Endodermal cell (in vitro differentiated cells): Measurements from ENCODE around the gene P2RX2. TPM values are rescaled to one million over a fixed set of nuclear protein-coding genes. Genes with fewer than 3 reads are reported as not detected.

Source experiments
- DNase-seq: peaks from one replicate; pipeline ENCODE4 v3.0.0-alpha.2; 2017
- H3K27ac ChIP-seq: 2 replicates; pipeline ENCODE4 v1.5.1; 2013; ENCODE audit warnings: mild to moderate bottlenecking, low read depth, low read length, moderate library complexity
- H3K27me3 ChIP-seq: 2 replicates; pipeline ENCODE4 v1.6.1; 2013; ENCODE audit warnings: mild to moderate bottlenecking, low read length, moderate library complexity; ENCODE audit not compliant: insufficient read depth, control insufficient read depth, poor library complexity, severe bottlenecking
- H3K36me3 ChIP-seq: 2 replicates; pipeline ENCODE4 v1.7.0; 2013; ENCODE audit warnings: mild to moderate bottlenecking, low read length, moderate library complexity; ENCODE audit not compliant: control insufficient read depth, insufficient read depth
- H3K4me1 ChIP-seq: one replicate; pipeline ENCODE4 v1.7.0; 2013; ENCODE audit warnings: low read length; ENCODE audit not compliant: control insufficient read depth, insufficient read depth
- H3K4me3 ChIP-seq: 2 replicates; pipeline ENCODE4 v1.5.1; 2013; ENCODE audit warnings: mild to moderate bottlenecking, low read length, moderate library complexity
- H3K9ac ChIP-seq: 2 replicates; pipeline ENCODE4 v1.6.1; 2013; ENCODE audit warnings: mild to moderate bottlenecking, low read length, moderate library complexity; ENCODE audit not compliant: poor library complexity, severe bottlenecking; ENCODE audit errors: extremely low read depth
- H3K9me3 ChIP-seq: 2 replicates; pipeline ENCODE4 v1.6.1; 2013; ENCODE audit warnings: mild to moderate bottlenecking, low read length, moderate library complexity; ENCODE audit not compliant: control insufficient read depth
- H3K27ac Mint-ChIP-seq: 2 replicates; pipeline ENCODE4 v1.8.0; 2020; ENCODE audit warnings: mixed read lengths
- H3K27me3 Mint-ChIP-seq: 2 replicates; pipeline ENCODE4 v1.8.0; 2021; ENCODE audit warnings: mild to moderate bottlenecking, mixed read lengths; ENCODE audit not compliant: insufficient read depth
- H3K36me3 Mint-ChIP-seq: 2 replicates; pipeline ENCODE4 v1.8.0; 2020; ENCODE audit warnings: low read depth, mixed read lengths
- H3K4me1 Mint-ChIP-seq: 2 replicates; pipeline ENCODE4 v1.8.0; 2020; ENCODE audit warnings: mixed read lengths
- H3K4me3 Mint-ChIP-seq: 2 replicates; pipeline ENCODE4 v1.8.0; 2020; ENCODE audit warnings: mild to moderate bottlenecking, moderate library complexity, mixed read lengths
- H3K9me3 Mint-ChIP-seq: 2 replicates; pipeline ENCODE4 v1.8.0; 2020; ENCODE audit warnings: mild to moderate bottlenecking, mixed read lengths
- WGBS, 2 experiments: methylation state at CpG; one replicate each; pipeline versions ENCODE4 v1.1.5 to v1.1.7; 2013; ENCODE audit warnings: missing lambda C conversion rate in 2 of 2, mixed read lengths in 1 of 2; ENCODE audit not compliant: insufficient coverage in 1 of 2, insufficient read length in 1 of 2; 5-methylcytosine and 5-hydroxymethylcytosine counted together
- total RNA-seq, 2 donors: library from RNA; stranded (reverse); fragmentation: NEBNext Ultra II Directional in 1 of 2; extraction: Animal tissue kit (Norgen Biotek cat#: 25700) in 1 of 2; gene quantifications; 2 replicates in 1 of 2; 3 replicates in 1 of 2; pipeline ENCODE4 v1.2.1, GENCODE V29; 2021
- TF ChIP-seq, protein P1 (sequence below): fragments of 200-600 bp; sonication (generic); conservative IDR thresholded peaks from 2 replicates; pipeline ENCODE4 v1.5.0; 2021; ENCODE audit warnings: antibody characterized with exemption, mild to moderate bottlenecking

Gene P2RX2
- total RNA-seq, 2 donors from 2014 or later, result 0.97 to 2.8 TPM

- Histone ChIP-seq H3K27ac (no peak overlapping the region), H3K9me3 (no peaks in the 10 kb centered on the region), H3K36me3 (peaks cover 83% of the 10 kb centered on the region), H3K27me3 (no peaks in the 10 kb centered on the region), H3K4me1 (no peaks in the 10 kb centered on the region), H3K9ac (no peak overlapping the region), H3K4me3 (no peak overlapping the region)
- DNase-seq, result no peak
- Mint-ChIP-seq H3K4me3 (no peak overlapping the region), H3K9me3 (no peaks in the 10 kb centered on the region), H3K36me3 (peaks cover 81% of the 10 kb centered on the region), H3K27me3 (no peaks in the 10 kb centered on the region), H3K27ac (no peak overlapping the region), H3K4me1 (no peaks in the 10 kb centered on the region)
- TF ChIP-seq, protein P1, sequence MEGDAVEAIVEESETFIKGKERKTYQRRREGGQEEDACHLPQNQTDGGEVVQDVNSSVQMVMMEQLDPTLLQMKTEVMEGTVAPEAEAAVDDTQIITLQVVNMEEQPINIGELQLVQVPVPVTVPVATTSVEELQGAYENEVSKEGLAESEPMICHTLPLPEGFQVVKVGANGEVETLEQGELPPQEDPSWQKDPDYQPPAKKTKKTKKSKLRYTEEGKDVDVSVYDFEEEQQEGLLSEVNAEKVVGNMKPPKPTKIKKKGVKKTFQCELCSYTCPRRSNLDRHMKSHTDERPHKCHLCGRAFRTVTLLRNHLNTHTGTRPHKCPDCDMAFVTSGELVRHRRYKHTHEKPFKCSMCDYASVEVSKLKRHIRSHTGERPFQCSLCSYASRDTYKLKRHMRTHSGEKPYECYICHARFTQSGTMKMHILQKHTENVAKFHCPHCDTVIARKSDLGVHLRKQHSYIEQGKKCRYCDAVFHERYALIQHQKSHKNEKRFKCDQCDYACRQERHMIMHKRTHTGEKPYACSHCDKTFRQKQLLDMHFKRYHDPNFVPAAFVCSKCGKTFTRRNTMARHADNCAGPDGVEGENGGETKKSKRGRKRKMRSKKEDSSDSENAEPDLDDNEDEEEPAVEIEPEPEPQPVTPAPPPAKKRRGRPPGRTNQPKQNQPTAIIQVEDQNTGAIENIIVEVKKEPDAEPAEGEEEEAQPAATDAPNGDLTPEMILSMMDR, result no peak
- WGBS, 2 experiments, result 90 to 98% methylated on average over 5 to 11 of the region's 11 CpGs
Measured at GRCh38 chr12:132631666-132632065, 13.1 kb downstream of the P2RX2 start.

DNA sequence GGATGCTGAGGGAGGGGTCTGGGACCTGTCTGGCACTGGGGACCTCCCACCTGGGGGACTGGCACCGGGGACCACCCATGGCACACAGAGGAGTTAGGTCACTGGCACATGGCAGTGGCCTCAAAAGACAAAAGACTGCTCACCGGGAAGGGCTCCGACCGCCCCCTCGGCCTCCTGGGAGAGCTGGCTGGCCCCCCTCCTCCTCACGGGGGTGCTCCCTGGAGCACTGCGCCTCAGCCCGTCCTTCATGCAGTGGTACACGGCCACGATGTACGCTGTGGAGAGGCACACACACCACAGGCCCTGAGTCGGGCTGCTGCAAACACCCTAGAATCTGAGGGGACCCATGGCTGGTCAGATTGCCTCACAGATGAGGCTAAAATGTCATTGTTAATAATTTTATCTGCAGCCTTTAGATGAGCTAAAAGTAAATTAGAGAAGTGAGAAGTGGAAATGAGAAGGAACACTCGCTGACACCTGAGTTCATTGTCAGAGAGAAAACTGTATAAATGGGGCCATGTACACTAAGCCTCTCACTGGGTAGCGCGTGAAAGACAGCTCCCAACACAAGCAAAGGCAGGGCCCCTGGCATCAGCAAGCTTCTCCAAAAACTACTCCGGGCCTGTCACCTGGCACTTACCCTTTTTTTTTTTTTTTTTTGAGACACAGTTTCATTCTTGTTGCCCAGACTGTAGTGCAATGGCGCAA, 14.1 kb downstream of the P2RX2 start:
- H3K27ac ChIP-seq, result no peak overlapping the region
- H3K27me3 Mint-ChIP-seq, result no peaks in the 10 kb centered on the region
- no peak for DNase-seq
- WGBS, 2 experiments, result 88% methylated on average over 9 to 17 of the region's 17 CpGs
- no peaks in the 10 kb centered on the region for H3K27me3 ChIP-seq
- H3K4me1 Mint-ChIP-seq, result no peaks in the 10 kb centered on the region
- no peaks in the 10 kb centered on the region for H3K4me1 ChIP-seq
- no peaks in the 10 kb centered on the region for H3K9me3 ChIP-seq
- TF ChIP-seq, protein P1, result no peak
- peaks cover 88% of the 10 kb centered on the region for H3K36me3 Mint-ChIP-seq
- peaks cover 91% of the 10 kb centered on the region for H3K36me3 ChIP-seq
- H3K4me3 Mint-ChIP-seq, result no peak overlapping the region
- H3K27ac Mint-ChIP-seq, result no peak overlapping the region
- no peaks in the 10 kb centered on the region for H3K9me3 Mint-ChIP-seq
- H3K4me3 ChIP-seq, result no peak overlapping the region
- no peak overlapping the region for H3K9ac ChIP-seq

GRCh38 chr12:132633398-132633797, 14.8 kb downstream of the P2RX2 start:
- Histone ChIP-seq H3K9me3 (no peaks in the 10 kb centered on the region), H3K4me3 (no peak overlapping the region), H3K36me3 (peaks cover 98% of the 10 kb centered on the region), H3K27ac (no peak overlapping the region), H3K9ac (no peak overlapping the region), H3K27me3 (no peaks in the 10 kb centered on the region), H3K4me1 (no peaks in the 10 kb centered on the region)
- H3K4me1 Mint-ChIP-seq, result no peaks in the 10 kb centered on the region
- H3K9me3 Mint-ChIP-seq, result no peaks in the 10 kb centered on the region
- H3K4me3 Mint-ChIP-seq, result no peak overlapping the region
- no peak for DNase-seq
- peaks cover 92% of the 10 kb centered on the region for H3K36me3 Mint-ChIP-seq
- H3K27me3 Mint-ChIP-seq, result no peaks in the 10 kb centered on the region
- TF ChIP-seq, protein P1, result no peak
- 91 to 95% methylated on average over 5 to 8 of the region's 8 CpGs for WGBS, 2 experiments
- no peak overlapping the region for H3K27ac Mint-ChIP-seq
